Activated CD4-positive, alpha-beta T cell treated with anti-CD3 and anti-CD28 coated beads for 36 hours (primary cell): ENCODE data around the gene XPNPEP3. TPM values are rescaled to one million over a fixed set of nuclear protein-coding genes. Genes with fewer than 3 reads are reported as not detected.
A peak's percentile ranks its signal among the peaks of the same experiment; 100 is the strongest.

ENCODE experiments used
- ATAC-seq: fragments of 200-7000 bp; cut with Tn5 transposase; one replicate; pipeline ENCODE4 v1.10.0; 2021; ENCODE audit warnings: mild to moderate bottlenecking, moderate library complexity
- CTCF ChIA-PET: fragments of 350-600 bp; sonication (Branson Sonifier 250); formaldehyde crosslinking; loops from one replicate; lab custom pipeline; 2021; ENCODE audit warnings: antibody characterized with exemption; lab: Charles Lee
- POLR2A ChIA-PET: fragments of 350-600 bp; sonication (Branson Sonifier 250); formaldehyde crosslinking; loops from one replicate; lab custom pipeline; 2021; ENCODE audit warnings: antibody characterized with exemption, inconsistent platforms; lab: Charles Lee
- DNase-seq: peaks from one replicate; pipeline ENCODE4 v3.0.0-alpha.2; 2020
- H3K27ac Mint-ChIP-seq: one replicate; pipeline ENCODE4 v1.8.0; 2021; ENCODE audit warnings: mixed read lengths
- H3K27me3 Mint-ChIP-seq: one replicate; pipeline ENCODE4 v1.8.0; 2021; ENCODE audit warnings: mixed read lengths
- H3K36me3 Mint-ChIP-seq: one replicate; pipeline ENCODE4 v1.8.0; 2021; ENCODE audit warnings: low read depth, mixed read lengths
- H3K4me1 Mint-ChIP-seq: one replicate; pipeline ENCODE4 v1.8.0; 2021; ENCODE audit warnings: mixed read lengths
- H3K4me3 Mint-ChIP-seq: one replicate; pipeline ENCODE4 v1.8.0; 2021; ENCODE audit warnings: mild to moderate bottlenecking, moderate library complexity, mixed read lengths
- H3K9me3 Mint-ChIP-seq: one replicate; pipeline ENCODE4 v1.8.0; 2021; ENCODE audit warnings: low read depth, mixed read lengths
- intact Hi-C, 2 experiments: fragments of 100-400 bp; cut with DNase I in 1 of 2; cut with micrococcal nuclease in 1 of 2; formaldehyde crosslinking; loops; one replicate each; pipeline versions ENCODE4 v1.14.2 to v1.15.1; 2022 to 2024; cut with DNase I, micrococcal nuclease
- total RNA-seq, 2 experiments: library from RNA; stranded (reverse); gene quantifications; one replicate each; pipeline ENCODE4 v1.2.3, GENCODE V29; 2021

Gene XPNPEP3
- total RNA-seq, 2 experiments from 2014 or later: 21.5 to 25.8 TPM

- ChIA-PET POLR2A (no interaction called here), CTCF (interaction anchor here (0.9 to 1.1 kb wide), 2 partner anchors 37 to 44 kb away, joined by 3 read pairs; no protein-coding TSS in a partner anchor)
- no peak overlapping the region for H3K4me3 Mint-ChIP-seq
- H3K36me3 Mint-ChIP-seq: peaks cover 45% of the 10 kb centered on the region
- intact Hi-C loops: no loop called here
- no peaks in the 10 kb centered on the region for H3K27me3 Mint-ChIP-seq
- H3K27ac Mint-ChIP-seq: peak overlapping the region; percentile 53
- DNase-seq (no peak), ATAC-seq (no peak)
- H3K9me3 Mint-ChIP-seq: no peaks in the 10 kb centered on the region
- peaks cover 8% of the 10 kb centered on the region for H3K4me1 Mint-ChIP-seq
These were observed 109.2 kb downstream of the XPNPEP3 start for GRCh38 chr22:40965936-40966725.

GRCh38 chr22:40966726-40967085 is 109.8 kb downstream of the XPNPEP3 start:
- CTCF ChIA-PET: interaction anchor here (1.0 to 1.1 kb wide), 2 partner anchors 44 to 283 kb away, joined by 3 read pairs; no protein-coding TSS in a partner anchor
- DNase-seq: no peak
- no peaks in the 10 kb centered on the region for H3K9me3 Mint-ChIP-seq
- peak overlapping the region; percentile 53 for H3K27ac Mint-ChIP-seq
- H3K4me1 Mint-ChIP-seq: peaks cover 8% of the 10 kb centered on the region
- POLR2A ChIA-PET: no interaction called here
- peaks cover 45% of the 10 kb centered on the region for H3K36me3 Mint-ChIP-seq
- no peak overlapping the region for H3K4me3 Mint-ChIP-seq
- intact Hi-C loops: no loop called here
- no peaks in the 10 kb centered on the region for H3K27me3 Mint-ChIP-seq
- no peak for ATAC-seq

- Mint-ChIP-seq H3K4me1 (peaks cover 8% of the 10 kb centered on the region), H3K27ac (peak overlapping the region; percentile 31), H3K36me3 (peaks cover 43% of the 10 kb centered on the region), H3K27me3 (no peaks in the 10 kb centered on the region), H3K9me3 (no peaks in the 10 kb centered on the region), H3K4me3 (no peak overlapping the region)
- ChIA-PET CTCF (interaction anchor here (1.0 to 1.1 kb wide), 2 partner anchors 45 to 284 kb away, joined by 3 read pairs; no protein-coding TSS in a partner anchor), POLR2A (no interaction called here)
- intact Hi-C loops: no loop called here
- DNase-seq (no peak), ATAC-seq (no peak)
These were observed 110.3 kb downstream of the XPNPEP3 start for GRCh38 chr22:40967111-40967760.

- ChIA-PET CTCF (interaction anchor here (0.6 to 1.5 kb wide), 5 partner anchors 12 to 375 kb away, joined by 3 read pairs; no protein-coding TSS in a partner anchor), POLR2A (no interaction called here)
- Mint-ChIP-seq H3K4me3 (no peak overlapping the region), H3K36me3 (peaks cover 20% of the 10 kb centered on the region), H3K27ac (peak overlapping the region; percentile 52), H3K9me3 (no peaks in the 10 kb centered on the region), H3K27me3 (no peaks in the 10 kb centered on the region), H3K4me1 (peaks cover 3% of the 10 kb centered on the region)
- DNase-seq (no peak), ATAC-seq (no peak)
- intact Hi-C loops: no loop called here
These were observed 115.6 kb downstream of the XPNPEP3 start for GRCh38 chr22:40972587-40972986.

GRCh38 chr22:40973144-40973543 is 116.2 kb downstream of the XPNPEP3 start:
- Mint-ChIP-seq H3K27ac (no peak overlapping the region), H3K36me3 (peaks cover 18% of the 10 kb centered on the region), H3K4me3 (no peak overlapping the region), H3K27me3 (no peaks in the 10 kb centered on the region), H3K4me1 (peaks cover 3% of the 10 kb centered on the region), H3K9me3 (no peaks in the 10 kb centered on the region)
- ATAC-seq: no peak
- CTCF ChIA-PET: interaction anchor here (0.6 to 1.1 kb wide), 3 partner anchors 11 to 375 kb away, joined by 3 read pairs; no protein-coding TSS in a partner anchor
- no peak for DNase-seq
- POLR2A ChIA-PET: no interaction called here
- intact Hi-C loops: no loop called here

- Mint-ChIP-seq H3K36me3 (peaks cover 14% of the 10 kb centered on the region), H3K4me1 (peaks cover 2% of the 10 kb centered on the region), H3K4me3 (no peak overlapping the region), H3K27ac (no peak overlapping the region), H3K27me3 (no peaks in the 10 kb centered on the region), H3K9me3 (no peaks in the 10 kb centered on the region)
- DNase-seq (no peak), ATAC-seq (no peak)
- CTCF ChIA-PET: interaction anchor here (0.6 kb wide), 1 partner anchor 94 kb away, joined by 3 read pairs; no protein-coding TSS in a partner anchor
- intact Hi-C loops: no loop called here
- POLR2A ChIA-PET: no interaction called here
These were observed 118.4 kb downstream of the XPNPEP3 start for GRCh38 chr22:40975366-40975765.

- CTCF ChIA-PET: interaction anchor here (0.7 kb wide), 1 partner anchor 19 kb away, joined by 3 read pairs; no protein-coding TSS in a partner anchor
- no peaks in the 10 kb centered on the region for H3K4me1 Mint-ChIP-seq
- no peak overlapping the region for H3K4me3 Mint-ChIP-seq
- ATAC-seq: peak; percentile 47
- peaks cover 9% of the 10 kb centered on the region for H3K36me3 Mint-ChIP-seq
- H3K27ac Mint-ChIP-seq: no peak overlapping the region
- no peaks in the 10 kb centered on the region for H3K9me3 Mint-ChIP-seq
- POLR2A ChIA-PET: interaction anchor here (0.6 kb wide), 1 partner anchor 217 kb away, joined by 3 read pairs; no protein-coding TSS in a partner anchor
- no peak for DNase-seq
- no peaks in the 10 kb centered on the region for H3K27me3 Mint-ChIP-seq
- intact Hi-C loops: no loop called here
These were observed 120.1 kb downstream of the XPNPEP3 start for GRCh38 chr22:40976866-40977700.

GRCh38 chr22:40979198-40979597 is 122.2 kb downstream of the XPNPEP3 start:
- ChIA-PET CTCF (no interaction called here), POLR2A (no interaction called here)
- Mint-ChIP-seq H3K4me3 (no peak overlapping the region), H3K27ac (no peak overlapping the region), H3K27me3 (no peaks in the 10 kb centered on the region), H3K9me3 (no peaks in the 10 kb centered on the region), H3K4me1 (no peaks in the 10 kb centered on the region), H3K36me3 (no peaks in the 10 kb centered on the region)
- ATAC-seq (no peak), DNase-seq (no peak)
- intact Hi-C loops: no loop called here

GRCh38 chr22:40979871-40980270 is 122.9 kb downstream of the XPNPEP3 start:
- no peaks in the 10 kb centered on the region for H3K27me3 Mint-ChIP-seq
- intact Hi-C loops: no loop called here
- no peaks in the 10 kb centered on the region for H3K36me3 Mint-ChIP-seq
- no peak overlapping the region for H3K4me3 Mint-ChIP-seq
- DNase-seq: no peak
- no peak for ATAC-seq
- H3K27ac Mint-ChIP-seq: no peak overlapping the region
- ChIA-PET CTCF (interaction anchor here (0.5 kb wide), 1 partner anchor 1451 kb away, joined by 3 read pairs; no protein-coding TSS in a partner anchor), POLR2A (interaction anchor here (0.5 kb wide), 1 partner anchor 396 kb away, joined by 3 read pairs; no protein-coding TSS in a partner anchor)
- no peaks in the 10 kb centered on the region for H3K4me1 Mint-ChIP-seq
- H3K9me3 Mint-ChIP-seq: no peaks in the 10 kb centered on the region
